NT2/D1 (cell line): Measurements from ENCODE around the gene NAP1L1.

Source experiments
- YY1 ChIP-seq: IDR thresholded peaks from 2 replicates; pipeline ENCODE4 v1.6.1; 2011; ENCODE audit not compliant: insufficient read length, insufficient read depth
- ZNF274 ChIP-seq: IDR thresholded peaks from 2 replicates; pipeline ENCODE4 v1.6.1; 2011; ENCODE audit warnings: mild to moderate bottlenecking, low read depth, low read length

DNA sequence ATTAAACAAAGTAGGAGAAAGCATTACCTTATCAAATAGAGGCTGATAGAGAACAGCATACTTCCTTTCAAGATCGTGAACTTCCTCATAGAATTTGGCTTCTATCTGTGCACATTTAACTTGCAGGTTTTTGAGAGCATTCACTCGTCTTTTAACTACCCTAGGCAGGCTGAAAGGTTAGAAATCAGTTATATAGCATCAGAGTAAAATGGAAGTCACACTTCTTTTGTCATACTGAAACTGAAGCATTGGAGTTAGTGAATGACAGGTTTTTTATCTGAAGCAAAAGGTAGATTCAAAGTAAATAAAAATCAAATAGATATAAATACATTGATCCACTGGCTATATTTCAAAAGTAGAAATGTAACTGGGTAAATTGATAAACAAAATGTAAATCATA is 24.4 kb downstream of the NAP1L1 start:
- TF ChIP-seq ZNF274 (no peak), YY1 (no peak)
